ENCODE data around the gene IQGAP3.

GRCh38 chr1:156528875-156529425 lies 43.4 kb downstream of the IQGAP3 start:
- TF ChIP-seq CTCF (IDR thresholded peaks at IDR 0.05) (no peak), POLR2A (IDR thresholded peaks at IDR 0.05) (no peak)

All from uterus (tissue), 2 donors.